ENCODE measurements around the gene DIPK1A.

The DIPK1A gene

GRCh38 chr1:92877792-92878191 is 83.5 kb downstream of the DIPK1A start:
- no peak for DNase-seq (ENCODE audit: low read depth, low spot score)

GRCh38 chr1:92877081-92877711 is 84.1 kb downstream of the DIPK1A start:
- DNase-seq (ENCODE audit: low read depth, low spot score), result no peak

- DNase-seq (ENCODE audit: low read depth, low spot score), result no peak
These were observed 84.9 kb downstream of the DIPK1A start for GRCh38 chr1:92876351-92876750.

DNA sequence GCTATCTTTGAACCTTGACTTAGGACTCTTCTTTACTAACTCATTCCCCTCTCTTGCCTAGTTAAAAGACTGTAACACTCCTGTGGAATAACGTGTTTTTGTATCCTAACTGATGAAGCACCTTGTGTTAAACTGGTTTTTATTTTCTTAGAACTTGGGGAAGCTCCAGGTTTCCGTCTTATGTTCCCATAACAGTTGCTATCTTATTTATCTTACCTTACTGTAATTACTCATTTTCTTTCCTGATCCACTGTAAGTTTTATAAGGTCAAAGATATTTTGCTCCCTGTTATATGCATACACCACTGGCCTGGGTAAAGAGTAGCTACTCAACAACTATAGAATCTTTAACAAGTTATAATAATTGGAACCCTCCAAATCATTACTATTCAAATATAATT is 86.3 kb downstream of the DIPK1A start:
- DNase-seq (ENCODE audit: low read depth, low spot score), result no peak

- no peak for DNase-seq (ENCODE audit: low read depth, low spot score)
These were observed 88.5 kb downstream of the DIPK1A start for GRCh38 chr1:92872719-92873118.

- no peak for DNase-seq (ENCODE audit: low read depth, low spot score)
These were observed 90.7 kb downstream of the DIPK1A start for GRCh38 chr1:92870591-92870990.

DNA sequence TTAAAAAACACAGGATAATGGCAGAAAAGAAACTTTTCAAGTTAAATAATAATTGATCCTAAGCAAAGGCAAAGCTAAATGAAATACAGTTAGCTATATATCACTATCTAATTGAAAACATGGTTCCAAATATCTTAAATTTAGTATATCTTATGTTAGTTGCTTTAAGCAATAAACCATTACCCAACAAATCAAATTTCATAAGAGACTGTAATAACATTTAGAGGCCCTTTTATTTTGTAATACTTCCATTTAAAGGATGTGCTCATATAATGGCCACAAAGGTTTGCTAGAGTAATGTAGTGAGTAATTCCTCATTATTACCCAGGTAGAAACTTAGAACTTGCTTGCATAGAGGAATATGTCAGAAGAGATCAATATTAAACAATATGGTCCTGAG is 97.1 kb downstream of the DIPK1A start:
- DNase-seq (ENCODE audit: low read depth, low spot score), result no peak

DNA sequence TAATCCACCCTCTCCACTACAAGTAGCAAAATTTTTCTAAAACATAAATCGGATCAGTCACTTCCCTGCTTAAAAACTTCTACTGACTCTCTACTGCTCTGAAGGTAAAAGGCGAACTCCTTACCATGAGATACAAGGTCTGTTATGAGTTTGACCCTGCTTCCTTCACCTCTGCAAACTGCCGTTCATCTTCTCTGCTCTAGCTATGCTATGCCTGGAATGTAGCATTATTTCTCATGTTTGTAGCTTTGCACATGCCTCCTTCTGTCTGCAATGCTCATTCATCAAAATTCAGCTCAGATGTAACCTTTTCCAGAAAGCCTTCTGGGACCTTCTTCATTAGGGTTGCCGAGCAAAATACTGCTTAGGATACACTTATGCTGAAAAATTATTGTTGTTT is 98.7 kb downstream of the DIPK1A start:
- no peak for DNase-seq (ENCODE audit: low read depth, low spot score)

DNA sequence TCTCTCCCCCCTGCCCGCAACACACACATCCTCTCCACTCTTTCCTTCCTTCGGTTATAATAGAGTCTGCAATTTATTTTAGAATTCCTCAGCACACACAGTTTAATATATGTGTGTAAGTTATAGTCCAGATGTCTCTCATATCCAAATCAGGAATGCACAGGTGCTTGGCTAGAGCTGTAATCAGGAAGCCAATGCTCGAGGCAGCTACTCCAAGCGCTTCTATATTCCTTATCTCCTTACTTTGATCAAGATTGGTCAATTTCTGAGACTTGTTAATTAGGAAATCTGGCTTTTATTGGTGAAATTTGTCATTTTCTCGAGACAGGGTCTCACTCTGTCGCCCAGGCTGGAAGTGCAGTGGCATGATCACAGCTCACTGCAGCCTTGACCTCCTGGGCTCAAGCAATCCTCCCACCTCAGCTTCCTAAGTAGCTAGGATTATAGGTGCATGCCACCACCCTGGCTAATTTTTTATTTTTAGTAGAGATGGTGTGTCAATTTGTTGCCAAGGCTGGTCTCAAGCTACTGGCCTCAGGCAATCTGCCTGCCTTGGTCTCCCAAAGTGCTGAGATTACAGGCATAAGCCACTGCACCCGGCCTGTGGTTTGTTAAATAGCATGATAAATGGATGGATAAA is 101.7 kb downstream of the DIPK1A start:
- no peak for DNase-seq (ENCODE audit: low read depth, low spot score)

- DNase-seq (ENCODE audit: low read depth, low spot score), result peak; percentile 63
These were observed 102.5 kb downstream of the DIPK1A start for GRCh38 chr1:92858564-92859399.

DNA sequence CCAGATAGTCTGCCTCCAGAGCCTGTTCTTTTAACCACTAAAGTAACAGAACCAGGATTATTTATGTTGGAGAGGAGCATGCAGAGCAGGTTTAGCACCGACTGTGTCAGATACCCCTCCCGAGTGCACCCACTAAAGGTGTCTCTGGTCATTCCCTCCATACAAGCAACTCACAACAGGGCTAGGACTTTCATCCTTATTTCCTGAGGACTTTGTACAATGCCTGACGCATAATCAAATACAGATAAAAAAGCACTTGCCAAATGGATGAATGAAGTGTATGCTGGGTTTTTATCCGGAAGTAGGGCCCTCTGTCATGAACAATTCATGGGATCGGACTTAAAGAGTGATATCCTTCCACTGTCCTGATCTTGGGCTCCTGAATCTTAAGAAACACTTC is 103.4 kb downstream of the DIPK1A start:
- no peak for DNase-seq (ENCODE audit: low read depth, low spot score)

DNA sequence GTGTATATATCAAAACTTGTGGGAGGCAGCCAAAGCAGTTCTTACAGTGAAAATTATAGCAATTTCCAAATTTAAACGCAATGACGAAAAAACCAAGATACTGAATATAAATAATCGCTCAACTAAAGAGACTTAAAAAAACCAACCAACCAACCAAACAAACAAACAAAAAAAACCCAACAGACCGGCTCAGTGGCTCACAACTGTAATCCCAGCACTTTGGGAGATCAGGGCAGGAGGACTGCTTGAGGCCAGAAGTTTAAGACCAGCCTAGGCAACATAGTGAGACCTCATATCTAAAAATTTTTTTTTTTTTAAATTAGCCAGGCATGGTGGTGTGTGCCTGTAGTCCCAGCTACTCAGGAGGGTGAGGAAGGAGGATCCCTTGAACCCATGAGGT is 106.0 kb downstream of the DIPK1A start:
- DNase-seq (ENCODE audit: low read depth, low spot score), result no peak

GRCh38 chr1:92854101-92854785 is 107.0 kb downstream of the DIPK1A start:
- DNase-seq (ENCODE audit: low read depth, low spot score), result no peak

GRCh38 chr1:92853299-92853698 is 108.0 kb downstream of the DIPK1A start:
- no peak for DNase-seq (ENCODE audit: low read depth, low spot score)

- DNase-seq (ENCODE audit: low read depth, low spot score), result no peak
These were observed 109.5 kb downstream of the DIPK1A start for GRCh38 chr1:92851729-92852128.

DNA sequence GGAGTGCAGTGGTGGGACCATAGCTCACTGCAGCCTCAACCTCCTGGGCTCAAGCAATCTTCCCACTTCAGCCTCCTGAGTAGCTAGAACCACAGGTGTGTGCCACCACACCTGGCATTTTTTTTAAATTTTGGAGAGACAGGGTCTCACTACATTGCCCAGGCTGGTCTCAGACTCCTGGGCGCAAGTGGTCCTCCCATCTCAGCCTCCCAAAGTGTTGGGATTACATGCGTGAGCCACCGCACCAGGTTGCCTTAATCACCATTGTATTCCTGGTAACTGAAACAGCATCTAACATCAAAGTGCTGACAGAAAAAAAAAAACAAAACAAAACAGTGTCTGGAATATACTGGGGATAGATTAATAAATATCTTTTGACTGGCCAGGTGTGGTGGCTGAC is 111.2 kb downstream of the DIPK1A start:
- DNase-seq (ENCODE audit: low read depth, low spot score), result no peak

- no peak for DNase-seq (ENCODE audit: low read depth, low spot score)
These were observed 113.1 kb downstream of the DIPK1A start for GRCh38 chr1:92848201-92848600.

- no peak for DNase-seq (ENCODE audit: low read depth, low spot score)
These were observed 115.4 kb downstream of the DIPK1A start for GRCh38 chr1:92845908-92846307.

GRCh38 chr1:92844439-92844838 is 116.8 kb downstream of the DIPK1A start:
- DNase-seq (ENCODE audit: low read depth, low spot score), result no peak

- no peak for DNase-seq (ENCODE audit: low read depth, low spot score)
These were observed 117.6 kb downstream of the DIPK1A start for GRCh38 chr1:92843429-92844352.

DNA sequence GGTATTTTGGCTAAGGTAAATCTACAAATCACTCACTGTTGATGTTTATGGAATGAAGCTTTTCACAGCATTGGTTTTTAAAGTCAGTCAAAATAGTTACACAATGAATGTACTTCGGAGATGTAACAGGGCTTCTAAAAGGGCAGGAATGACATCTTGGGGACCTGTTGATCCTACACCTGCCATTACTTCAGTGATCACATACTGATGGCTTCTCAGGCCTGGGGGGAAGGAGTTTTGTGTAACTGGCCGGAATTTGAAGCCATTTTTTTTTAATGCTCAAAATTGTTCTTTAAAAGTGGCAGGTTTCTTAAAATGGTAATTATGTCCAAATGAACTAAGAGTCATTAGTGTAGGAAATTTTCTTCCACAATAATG is 118.2 kb downstream of the DIPK1A start:
- no peak for DNase-seq (ENCODE audit: low read depth, low spot score)

Data from smooth muscle cell of the brain vasculature (primary cell).